ENCODE data around the gene AGAP1.

GRCh38 chr2:235674146-235674545 lies 180.3 kb downstream of the AGAP1 start:
- no peak for TF ChIP-seq CTCF (IDR thresholded peaks at IDR 0.05)
- TF ChIP-seq POLR2AphosphoS5 (IDR thresholded peaks at IDR 0.05), result no peak
